Loucy (cell line): ENCODE results near the gene CACNA1C.

Experiments used
- H2AFZ ChIP-seq: fragments of 200-600 bp; sonication (generic); 2 replicates; pipeline ENCODE4 v1.6.0; 2016; ENCODE audit warnings: antibody characterized with exemption, mild to moderate bottlenecking, low read length, moderate library complexity
- H3F3A ChIP-seq: fragments of 200-600 bp; 2 replicates; pipeline ENCODE4 v1.6.0; 2016; ENCODE audit warnings: antibody characterized with exemption, low read depth, mild to moderate bottlenecking
- H3K27me3 ChIP-seq: fragments of 200-600 bp; sonication (generic); 2 replicates; pipeline ENCODE4 v1.6.1; 2014; ENCODE audit warnings: low read length, mild to moderate bottlenecking; ENCODE audit not compliant: insufficient read depth, poor library complexity, severe bottlenecking
- H3K36me3 ChIP-seq: fragments of 200-600 bp; sonication (generic); 2 replicates; pipeline ENCODE4 v1.6.1; 2016; ENCODE audit warnings: low read length; ENCODE audit not compliant: insufficient read depth
- H3K4me1 ChIP-seq: fragments of 200-600 bp; sonication (generic); 2 replicates; pipeline ENCODE4 v1.5.1; 2014; ENCODE audit warnings: low read length, mild to moderate bottlenecking; ENCODE audit not compliant: insufficient read depth, poor library complexity, severe bottlenecking
- H3K4me2 ChIP-seq: fragments of 200-600 bp; sonication (generic); 2 replicates; pipeline ENCODE4 v1.6.0; 2014; ENCODE audit warnings: antibody characterized with exemption, low read length, low read depth, mild to moderate bottlenecking; ENCODE audit not compliant: poor library complexity, severe bottlenecking
- H3K4me3 ChIP-seq: fragments of 200-600 bp; sonication (generic); 2 replicates; pipeline ENCODE4 v1.5.1; 2014; ENCODE audit warnings: low read length, mild to moderate bottlenecking, mixed read lengths; ENCODE audit not compliant: poor library complexity, severe bottlenecking
- H3K79me2 ChIP-seq: fragments of 200-600 bp; sonication (generic); 2 replicates; pipeline ENCODE4 v1.6.1; 2014; ENCODE audit warnings: low read length; ENCODE audit not compliant: insufficient read depth
- H3K9ac ChIP-seq: fragments of 200-600 bp; sonication (generic); 2 replicates; pipeline ENCODE4 v1.6.0; 2014; ENCODE audit warnings: mild to moderate bottlenecking, low read depth, low read length, moderate library complexity; ENCODE audit not compliant: poor library complexity, severe bottlenecking
- H3K9me2 ChIP-seq: fragments of 200-600 bp; sonication (generic); replicated peaks from 2 replicates; pipeline ENCODE4 v1.6.1; 2016; ENCODE audit warnings: low read depth, low read length, mixed read lengths
- H3K9me3 ChIP-seq: fragments of 200-600 bp; sonication (generic); 2 replicates; pipeline ENCODE4 v1.6.1; 2014; ENCODE audit warnings: mild to moderate bottlenecking, antibody characterized with exemption, low read length, low read depth; ENCODE audit not compliant: insufficient read depth
- H4K20me1 ChIP-seq: fragments of 200-600 bp; sonication (generic); 2 replicates; pipeline ENCODE4 v1.6.0; 2014; ENCODE audit warnings: antibody characterized with exemption, low read length, mild to moderate bottlenecking; ENCODE audit not compliant: insufficient read depth, poor library complexity, severe bottlenecking
- EZH2phosphoT487 ChIP-seq: fragments of 200-600 bp; IDR thresholded peaks from 2 replicates; pipeline ENCODE4 v1.6.1; 2018; ENCODE audit warnings: antibody characterized with exemption, mild to moderate bottlenecking, moderate library complexity, borderline replicate concordance
- TF ChIP-seq, protein P1 (sequence below): fragments of 200-600 bp; sonication (generic); conservative IDR thresholded peaks from 2 replicates; pipeline ENCODE4 v1.5.1; 2014; ENCODE audit warnings: mild to moderate bottlenecking, antibody characterized with exemption, low read length

The CACNA1C gene

GRCh38 chr12:2324387-2324786 lies 271.6 kb downstream of the CACNA1C start:
- no peak overlapping the region for H2AFZ ChIP-seq
- TF ChIP-seq EZH2phosphoT487 = no peak
- TF ChIP-seq, protein P1, sequence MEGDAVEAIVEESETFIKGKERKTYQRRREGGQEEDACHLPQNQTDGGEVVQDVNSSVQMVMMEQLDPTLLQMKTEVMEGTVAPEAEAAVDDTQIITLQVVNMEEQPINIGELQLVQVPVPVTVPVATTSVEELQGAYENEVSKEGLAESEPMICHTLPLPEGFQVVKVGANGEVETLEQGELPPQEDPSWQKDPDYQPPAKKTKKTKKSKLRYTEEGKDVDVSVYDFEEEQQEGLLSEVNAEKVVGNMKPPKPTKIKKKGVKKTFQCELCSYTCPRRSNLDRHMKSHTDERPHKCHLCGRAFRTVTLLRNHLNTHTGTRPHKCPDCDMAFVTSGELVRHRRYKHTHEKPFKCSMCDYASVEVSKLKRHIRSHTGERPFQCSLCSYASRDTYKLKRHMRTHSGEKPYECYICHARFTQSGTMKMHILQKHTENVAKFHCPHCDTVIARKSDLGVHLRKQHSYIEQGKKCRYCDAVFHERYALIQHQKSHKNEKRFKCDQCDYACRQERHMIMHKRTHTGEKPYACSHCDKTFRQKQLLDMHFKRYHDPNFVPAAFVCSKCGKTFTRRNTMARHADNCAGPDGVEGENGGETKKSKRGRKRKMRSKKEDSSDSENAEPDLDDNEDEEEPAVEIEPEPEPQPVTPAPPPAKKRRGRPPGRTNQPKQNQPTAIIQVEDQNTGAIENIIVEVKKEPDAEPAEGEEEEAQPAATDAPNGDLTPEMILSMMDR = no peak

DNA sequence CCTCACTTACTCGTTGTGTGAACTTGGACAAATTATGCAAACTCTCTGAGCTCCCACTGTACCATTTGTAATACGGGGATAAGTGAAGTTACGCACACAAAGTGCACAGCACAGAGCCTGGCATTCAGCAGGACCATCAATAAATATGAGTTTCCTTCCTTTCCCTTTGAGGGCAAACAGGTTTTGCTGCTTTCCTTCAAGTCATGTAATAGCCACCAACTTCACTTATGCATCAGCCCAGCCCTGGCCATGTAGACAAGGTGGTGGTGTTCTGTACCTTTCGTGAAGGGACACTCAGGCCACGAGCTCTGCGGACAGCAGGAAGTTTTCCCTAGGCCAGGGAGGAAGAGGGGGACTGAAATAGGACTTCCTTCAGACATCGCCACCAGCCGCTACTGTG lies 272.7 kb downstream of the CACNA1C start:
- Histone ChIP-seq H3K27me3 (no peaks in the 10 kb centered on the region), H3K4me1 (no peaks in the 10 kb centered on the region), H3K36me3 (no peaks in the 10 kb centered on the region), H3K9me2 (no peaks in the 10 kb centered on the region), H2AFZ (no peak overlapping the region), H3F3A (no peaks in the 10 kb centered on the region), H3K9ac (no peak overlapping the region), H4K20me1 (no peaks in the 10 kb centered on the region), H3K9me3 (no peaks in the 10 kb centered on the region), H3K4me3 (no peak overlapping the region), H3K79me2 (no peaks in the 10 kb centered on the region), H3K4me2 (no peak overlapping the region)
- no peak for TF ChIP-seq EZH2phosphoT487
- TF ChIP-seq, protein P1 = no peak

More at GRCh38 chr12:2324387-2324786, 271.6 kb downstream of the CACNA1C start:
- H3K27me3 ChIP-seq = no peaks in the 10 kb centered on the region
- H3F3A ChIP-seq = no peaks in the 10 kb centered on the region
- H3K36me3 ChIP-seq = no peaks in the 10 kb centered on the region
- no peaks in the 10 kb centered on the region for H3K9me3 ChIP-seq
- no peak overlapping the region for H3K4me2 ChIP-seq
- no peaks in the 10 kb centered on the region for H4K20me1 ChIP-seq
- H3K4me3 ChIP-seq = no peak overlapping the region
- no peaks in the 10 kb centered on the region for H3K4me1 ChIP-seq
- no peaks in the 10 kb centered on the region for H3K79me2 ChIP-seq
- no peak overlapping the region for H3K9ac ChIP-seq
- no peaks in the 10 kb centered on the region for H3K9me2 ChIP-seq

GRCh38 chr12:2326470-2326869 lies 273.7 kb downstream of the CACNA1C start:
- H3K4me1 ChIP-seq = no peaks in the 10 kb centered on the region
- H3K79me2 ChIP-seq = no peaks in the 10 kb centered on the region
- no peaks in the 10 kb centered on the region for H3K9me3 ChIP-seq
- no peaks in the 10 kb centered on the region for H3F3A ChIP-seq
- H3K36me3 ChIP-seq = no peaks in the 10 kb centered on the region
- H2AFZ ChIP-seq = no peak overlapping the region
- no peak overlapping the region for H3K9ac ChIP-seq
- TF ChIP-seq, protein P1 = no peak
- no peak for TF ChIP-seq EZH2phosphoT487
- no peaks in the 10 kb centered on the region for H3K27me3 ChIP-seq
- no peaks in the 10 kb centered on the region for H3K9me2 ChIP-seq
- H3K4me2 ChIP-seq = no peak overlapping the region
- no peaks in the 10 kb centered on the region for H4K20me1 ChIP-seq
- H3K4me3 ChIP-seq = no peak overlapping the region
